Activated naive CD8-positive, alpha-beta T cell treated with anti-CD3 and anti-CD28 coated beads, Interleukin-2, amount 50 U/mL, for 16 hours (primary cell): ENCODE results near the gene SYN1.
"Not testable (repeated sequence)": the region's sequence is repeated elsewhere in the genome, so short reads cannot be mapped to it uniquely, and the experiment has no call there.

Experiments used
- DNase-seq: peaks from one replicate; pipeline ENCODE4 v3.0.0-alpha.2; 2020; ENCODE audit warnings: low read depth, low spot score

The SYN1 gene

DNA sequence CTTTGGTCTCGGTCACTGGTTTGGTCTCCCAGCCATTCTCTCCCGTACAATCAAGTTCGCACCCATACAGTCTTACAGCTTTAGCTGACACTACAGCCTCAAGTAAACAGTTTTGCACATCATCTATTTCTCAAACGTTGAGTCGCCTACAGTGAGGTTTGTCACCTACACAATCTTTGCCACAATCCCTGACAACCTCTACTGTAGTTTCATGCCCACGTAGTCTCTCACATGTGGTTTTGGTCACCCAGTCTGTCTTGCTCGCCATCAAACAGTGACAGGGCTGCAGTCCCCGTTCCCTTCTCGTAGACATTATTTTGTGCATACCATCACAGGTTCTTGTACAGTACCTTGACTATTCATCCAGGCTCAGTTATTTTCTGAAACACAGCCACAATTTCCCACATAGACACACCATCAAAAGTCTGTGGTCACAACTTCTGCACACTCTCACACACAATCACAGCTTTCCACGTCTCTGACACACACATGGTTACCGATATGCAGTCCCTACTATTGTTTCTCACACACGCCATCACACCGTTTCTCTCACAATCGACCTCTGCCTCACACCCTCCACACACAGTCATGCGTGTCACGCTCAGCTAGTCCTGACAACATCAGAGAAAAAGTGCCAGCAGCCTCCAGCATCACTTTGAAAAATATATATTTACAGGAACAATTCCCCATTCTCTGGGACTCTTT is 15.4 kb upstream of the SYN1 start:
- DNase-seq = no peak

- DNase-seq = no peak
These were observed 14.3 kb upstream of the SYN1 start for GRCh38 chrX:47633689-47634590.

DNA sequence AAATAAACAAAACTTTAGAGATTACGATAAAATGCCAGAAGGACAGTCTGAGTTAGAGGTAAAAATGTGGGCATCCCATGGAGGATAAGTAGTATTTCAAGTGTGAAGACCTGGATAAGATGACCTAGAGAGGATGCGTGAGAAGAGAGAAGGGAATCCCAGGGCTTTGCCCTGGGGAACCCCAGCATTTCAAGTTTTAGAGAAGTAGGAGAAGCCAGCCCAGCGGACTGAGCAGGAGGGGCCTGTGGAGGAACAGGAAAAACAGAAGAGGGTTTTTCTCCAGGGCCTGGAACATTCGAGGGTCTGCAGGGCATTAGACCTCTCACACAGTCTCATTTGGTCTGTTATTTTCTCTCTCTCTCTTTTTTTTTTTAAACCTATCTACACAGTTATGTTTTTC is 13.0 kb upstream of the SYN1 start:
- DNase-seq = no peak

- DNase-seq = no peak
These were observed 12.0 kb upstream of the SYN1 start for GRCh38 chrX:47631676-47632075.

- no peak for DNase-seq
These were observed 10.0 kb upstream of the SYN1 start, which contains the start of gene CFP for GRCh38 chrX:47629419-47630200. Gene CFP (minus strand): TSS chrX:47629930. CDS start chrX:47629844, 86 bp downstream.

- no peak for DNase-seq
These were observed 9.3 kb upstream of the SYN1 start for GRCh38 chrX:47628982-47629381.

GRCh38 chrX:47625365-47625764 is 5.7 kb upstream of the SYN1 start:
- no peak for DNase-seq

DNA sequence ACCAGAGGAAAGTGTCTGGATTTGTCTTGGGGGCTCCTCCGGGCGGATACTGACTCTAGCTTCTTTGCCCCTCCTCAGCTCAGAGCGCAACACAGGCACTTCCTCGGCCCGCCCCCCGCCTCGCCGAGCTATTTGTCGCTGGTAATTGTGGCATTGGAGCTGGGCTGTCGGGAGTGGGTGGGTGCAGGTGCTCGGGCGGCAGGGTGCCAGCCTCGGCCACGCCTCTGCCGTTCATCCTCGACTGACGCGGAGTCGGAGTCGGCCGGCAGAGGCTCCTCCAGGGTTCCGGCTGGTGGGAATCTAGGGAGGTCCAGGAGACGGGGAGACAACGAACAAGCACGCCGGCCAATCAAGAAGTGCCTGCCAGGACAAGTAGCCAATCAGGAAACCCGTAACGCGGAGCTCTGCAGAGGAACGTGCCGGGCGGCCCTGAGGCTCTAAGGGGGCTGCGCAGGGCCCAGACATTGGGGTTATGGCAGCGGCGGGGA is 3.9 kb upstream of the SYN1 start:
- no peak for DNase-seq

GRCh38 chrX:47621851-47622250 is 2.2 kb upstream of the SYN1 start:
- DNase-seq = no peak

DNA sequence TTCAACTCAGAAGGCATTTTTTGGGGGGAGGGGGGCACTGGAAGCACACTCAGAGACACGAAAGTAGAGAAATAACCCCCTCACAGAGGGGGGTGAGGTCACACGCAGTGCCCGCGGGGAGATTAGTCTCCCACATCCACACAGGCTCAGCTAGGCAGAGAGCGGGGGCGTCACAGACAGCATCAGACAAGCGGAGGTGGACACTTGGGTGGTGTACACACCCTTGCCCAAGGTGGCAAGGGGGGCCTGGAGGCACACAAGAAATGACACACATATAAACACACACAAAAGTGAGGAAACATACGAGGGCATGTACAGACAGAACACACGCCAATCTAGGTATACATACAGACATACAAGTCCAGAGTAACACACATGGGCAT is 637 bp upstream of the SYN1 start:
- DNase-seq = no peak

GRCh38 chrX:47618923-47619485 is 653 bp downstream of the SYN1 start:
- DNase-seq = no peak

DNA sequence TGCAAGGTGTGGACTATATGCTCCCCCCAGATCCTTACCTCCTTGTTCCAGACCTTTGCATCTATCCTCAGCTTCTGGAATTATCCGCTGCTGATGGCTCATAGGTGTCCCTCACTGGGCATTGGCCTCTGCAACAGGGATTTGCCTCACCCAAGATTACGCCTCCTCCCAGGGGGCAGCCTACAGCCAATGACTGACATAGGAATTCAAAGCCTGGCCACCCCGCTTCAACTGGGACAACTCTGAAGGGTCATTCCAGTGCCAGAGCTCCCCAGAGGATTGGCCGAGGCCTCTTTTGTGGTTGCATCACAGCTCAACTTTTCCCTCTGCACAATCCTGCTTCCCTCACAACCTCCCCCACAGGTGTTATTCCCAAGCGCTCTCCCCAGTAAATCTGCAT is 5.0 kb downstream of the SYN1 start:
- DNase-seq = no peak

DNA sequence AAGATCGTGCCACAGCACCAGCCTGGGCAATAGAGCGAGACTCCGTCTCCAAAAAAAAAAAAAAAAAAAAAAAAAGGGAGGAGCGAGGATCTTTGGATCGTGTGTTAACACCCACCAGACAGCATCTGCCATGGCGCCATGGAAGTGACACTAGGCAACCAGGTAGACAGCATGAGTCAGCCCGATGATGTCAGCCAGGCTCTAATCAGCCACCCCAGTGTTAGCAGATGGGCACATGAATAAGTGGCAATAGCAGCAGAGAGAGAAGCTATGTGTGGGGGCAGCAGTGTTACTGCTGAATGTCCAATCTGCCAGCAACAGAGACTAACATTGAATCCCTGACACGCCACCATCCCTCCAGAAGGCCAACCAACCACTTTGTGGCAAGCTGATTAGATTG is 6.6 kb downstream of the SYN1 start:
- DNase-seq = no peak

- DNase-seq = no peak
These were observed 7.2 kb downstream of the SYN1 start for GRCh38 chrX:47612418-47612817.

GRCh38 chrX:47611926-47612325 is 7.7 kb downstream of the SYN1 start:
- DNase-seq = no peak

- no peak for DNase-seq
These were observed 8.2 kb downstream of the SYN1 start for GRCh38 chrX:47611489-47611888.

DNA sequence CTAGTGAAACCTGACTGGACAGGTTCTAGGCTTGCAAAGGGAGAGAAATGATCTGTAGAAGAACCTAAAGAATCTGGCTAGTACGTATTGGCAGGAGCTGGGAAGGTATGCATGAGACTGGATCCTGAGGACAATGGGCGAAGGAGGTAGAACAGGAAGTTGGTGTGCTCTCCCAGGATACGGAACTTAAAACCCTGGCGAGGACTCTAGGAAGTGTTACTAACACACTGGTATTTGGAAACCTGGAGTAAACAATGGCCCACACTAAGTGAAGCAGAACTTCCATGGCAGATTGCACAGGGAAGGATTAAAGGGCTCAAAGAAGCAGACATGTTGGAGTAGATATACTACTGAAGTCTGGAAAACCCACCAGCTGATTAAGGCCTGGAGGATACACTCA is 9.1 kb downstream of the SYN1 start:
- DNase-seq = no peak

DNA sequence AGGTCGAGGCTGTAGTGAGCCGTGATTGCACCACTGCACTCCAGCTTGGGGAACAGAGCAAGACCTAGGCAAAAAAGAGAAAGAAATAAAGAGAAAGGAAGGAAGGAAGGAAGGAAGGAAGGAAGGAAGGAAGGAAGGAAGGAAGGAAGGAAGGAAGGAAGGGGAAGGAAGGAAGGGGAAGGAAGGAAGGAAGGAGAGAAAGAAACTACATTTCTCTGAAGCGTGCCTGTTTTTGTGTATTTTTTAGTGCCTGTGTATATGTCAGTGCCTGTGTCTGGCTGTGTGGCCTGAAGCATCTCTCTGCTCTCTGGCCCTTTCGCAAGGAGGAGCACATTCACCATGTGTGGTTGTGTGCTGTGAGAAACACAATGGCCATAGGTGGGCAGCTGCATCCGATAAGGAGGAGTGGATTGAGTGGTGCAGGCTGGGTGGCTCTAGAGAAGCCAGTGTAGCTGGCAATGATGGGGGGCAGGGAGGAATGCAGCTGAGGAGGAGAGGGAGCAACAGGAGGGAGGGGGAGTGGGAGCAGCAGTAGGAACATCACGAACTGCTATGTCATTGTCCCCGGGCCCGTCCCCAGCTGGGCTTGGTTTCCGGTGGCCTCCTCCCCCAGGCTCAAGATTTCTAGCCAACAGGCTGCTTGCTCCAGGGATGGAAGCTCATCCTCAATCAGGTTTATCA is 11.4 kb downstream of the SYN1 start:
- no peak for DNase-seq

- DNase-seq = no peak
These were observed 12.6 kb downstream of the SYN1 start for GRCh38 chrX:47607091-47607490.

DNA sequence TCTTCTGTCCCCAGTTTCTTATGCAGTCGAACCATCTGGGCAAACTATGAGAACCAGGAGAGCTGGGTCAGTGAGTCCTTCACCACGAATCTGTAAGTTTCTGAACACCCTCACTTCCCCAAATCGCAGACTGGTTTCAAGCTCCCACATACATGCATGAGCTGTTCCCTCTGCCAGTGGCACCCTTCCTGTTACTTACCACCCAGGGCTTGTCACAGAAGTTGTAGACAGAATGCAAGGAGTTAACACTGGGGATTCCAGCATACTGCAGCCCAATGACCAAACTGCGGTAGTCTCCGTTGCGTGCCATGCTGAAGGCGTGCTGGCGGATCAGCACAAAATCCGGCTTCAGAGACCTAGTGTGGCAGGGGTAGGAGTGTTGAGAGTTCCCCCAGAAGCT is 14.6 kb downstream of the SYN1 start:
- DNase-seq = no peak

- DNase-seq = not testable (repeated sequence)
These were observed 16.5 kb downstream of the SYN1 start for GRCh38 chrX:47603125-47603524.
